ENCODE data around the gene FIS1. TPM values are rescaled to one million over a fixed set of nuclear protein-coding genes. Genes with fewer than 3 reads are reported as not detected.

FIS1 gene
- polyA plus RNA-seq, 1 donor from 2014 or later = 322 TPM

DNA sequence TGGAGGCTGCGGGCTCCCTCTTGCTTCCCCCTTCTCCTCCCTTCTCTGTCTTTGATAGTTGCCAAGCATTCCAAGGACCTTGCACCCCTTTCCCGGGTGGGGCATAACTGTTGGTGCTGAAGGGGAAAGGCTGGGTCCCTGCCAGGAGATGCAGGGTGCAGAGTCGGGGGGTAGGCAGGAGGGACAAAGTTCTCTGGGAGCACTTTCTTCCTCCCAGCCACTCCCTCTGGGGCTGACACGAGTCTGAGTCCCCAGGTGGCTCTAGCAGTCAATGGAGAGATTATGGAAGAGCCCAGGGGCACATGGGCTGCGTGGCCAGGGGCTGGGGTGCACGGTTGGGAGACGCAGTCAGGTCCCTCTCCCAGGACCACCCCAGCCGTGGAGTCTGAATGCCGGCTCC, 9.4 kb downstream of the FIS1 start:
- Histone ChIP-seq H3K27ac (ENCODE audit: low read length) (no peak overlapping the region), H4K20me1 (ENCODE audit: insufficient read depth) (no peaks in the 10 kb centered on the region), H3K27me3 (ENCODE audit: insufficient read depth, low read depth, low read length) (no peaks in the 10 kb centered on the region), H2AFZ (ENCODE audit: low read depth, low read length) (no peak overlapping the region), H3K79me2 (replicated peaks; ENCODE audit: insufficient read depth, low read length) (no peaks in the 10 kb centered on the region), H3K9me2 (ENCODE audit: insufficient read depth, low read length) (no peaks in the 10 kb centered on the region), H3K36me3 (ENCODE audit: insufficient read depth, low read length) (no peaks in the 10 kb centered on the region), H3K9ac (ENCODE audit: low read length) (no peak overlapping the region), H3K4me2 (ENCODE audit: low read length) (no peak overlapping the region), H3F3A (ENCODE audit: insufficient read depth, low read length, poor library complexity, severe bottlenecking) (no peaks in the 10 kb centered on the region), H3K9me3 (ENCODE audit: low read length) (no peaks in the 10 kb centered on the region), H3K4me3 (ENCODE audit: low read length) (no peak overlapping the region)
- no peak for TF ChIP-seq TAF1 (IDR thresholded peaks at IDR 0.05; ENCODE audit: low read depth)
- TF ChIP-seq, protein P1, sequence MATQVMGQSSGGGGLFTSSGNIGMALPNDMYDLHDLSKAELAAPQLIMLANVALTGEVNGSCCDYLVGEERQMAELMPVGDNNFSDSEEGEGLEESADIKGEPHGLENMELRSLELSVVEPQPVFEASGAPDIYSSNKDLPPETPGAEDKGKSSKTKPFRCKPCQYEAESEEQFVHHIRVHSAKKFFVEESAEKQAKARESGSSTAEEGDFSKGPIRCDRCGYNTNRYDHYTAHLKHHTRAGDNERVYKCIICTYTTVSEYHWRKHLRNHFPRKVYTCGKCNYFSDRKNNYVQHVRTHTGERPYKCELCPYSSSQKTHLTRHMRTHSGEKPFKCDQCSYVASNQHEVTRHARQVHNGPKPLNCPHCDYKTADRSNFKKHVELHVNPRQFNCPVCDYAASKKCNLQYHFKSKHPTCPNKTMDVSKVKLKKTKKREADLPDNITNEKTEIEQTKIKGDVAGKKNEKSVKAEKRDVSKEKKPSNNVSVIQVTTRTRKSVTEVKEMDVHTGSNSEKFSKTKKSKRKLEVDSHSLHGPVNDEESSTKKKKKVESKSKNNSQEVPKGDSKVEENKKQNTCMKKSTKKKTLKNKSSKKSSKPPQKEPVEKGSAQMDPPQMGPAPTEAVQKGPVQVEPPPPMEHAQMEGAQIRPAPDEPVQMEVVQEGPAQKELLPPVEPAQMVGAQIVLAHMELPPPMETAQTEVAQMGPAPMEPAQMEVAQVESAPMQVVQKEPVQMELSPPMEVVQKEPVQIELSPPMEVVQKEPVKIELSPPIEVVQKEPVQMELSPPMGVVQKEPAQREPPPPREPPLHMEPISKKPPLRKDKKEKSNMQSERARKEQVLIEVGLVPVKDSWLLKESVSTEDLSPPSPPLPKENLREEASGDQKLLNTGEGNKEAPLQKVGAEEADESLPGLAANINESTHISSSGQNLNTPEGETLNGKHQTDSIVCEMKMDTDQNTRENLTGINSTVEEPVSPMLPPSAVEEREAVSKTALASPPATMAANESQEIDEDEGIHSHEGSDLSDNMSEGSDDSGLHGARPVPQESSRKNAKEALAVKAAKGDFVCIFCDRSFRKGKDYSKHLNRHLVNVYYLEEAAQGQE (IDR thresholded peaks at IDR 0.05; ENCODE audit: borderline replicate concordance) = no peak
- no peak for TF ChIP-seq EZH2 (IDR thresholded peaks at IDR 0.05; ENCODE audit: borderline replicate concordance, insufficient read depth, low read length, poor library complexity, severe bottlenecking)
- TF ChIP-seq SMC3 (conservative IDR thresholded peaks at IDR 0.05; ENCODE audit: poor library complexity) = no peak
- TF ChIP-seq EP300 (conservative IDR thresholded peaks at IDR 0.05; ENCODE audit: poor library complexity, severe bottlenecking) = no peak
- TF ChIP-seq POLR2AphosphoS5 (IDR thresholded peaks at IDR 0.05) = no peak
- TF ChIP-seq RAD21 (conservative IDR thresholded peaks at IDR 0.05) = no peak
- TF ChIP-seq, protein P2, sequence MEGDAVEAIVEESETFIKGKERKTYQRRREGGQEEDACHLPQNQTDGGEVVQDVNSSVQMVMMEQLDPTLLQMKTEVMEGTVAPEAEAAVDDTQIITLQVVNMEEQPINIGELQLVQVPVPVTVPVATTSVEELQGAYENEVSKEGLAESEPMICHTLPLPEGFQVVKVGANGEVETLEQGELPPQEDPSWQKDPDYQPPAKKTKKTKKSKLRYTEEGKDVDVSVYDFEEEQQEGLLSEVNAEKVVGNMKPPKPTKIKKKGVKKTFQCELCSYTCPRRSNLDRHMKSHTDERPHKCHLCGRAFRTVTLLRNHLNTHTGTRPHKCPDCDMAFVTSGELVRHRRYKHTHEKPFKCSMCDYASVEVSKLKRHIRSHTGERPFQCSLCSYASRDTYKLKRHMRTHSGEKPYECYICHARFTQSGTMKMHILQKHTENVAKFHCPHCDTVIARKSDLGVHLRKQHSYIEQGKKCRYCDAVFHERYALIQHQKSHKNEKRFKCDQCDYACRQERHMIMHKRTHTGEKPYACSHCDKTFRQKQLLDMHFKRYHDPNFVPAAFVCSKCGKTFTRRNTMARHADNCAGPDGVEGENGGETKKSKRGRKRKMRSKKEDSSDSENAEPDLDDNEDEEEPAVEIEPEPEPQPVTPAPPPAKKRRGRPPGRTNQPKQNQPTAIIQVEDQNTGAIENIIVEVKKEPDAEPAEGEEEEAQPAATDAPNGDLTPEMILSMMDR (IDR thresholded peaks at IDR 0.05; ENCODE audit: poor library complexity, severe bottlenecking) = no peak
- no peak for TF ChIP-seq MXI1 (conservative IDR thresholded peaks at IDR 0.05; ENCODE audit: poor library complexity, severe bottlenecking)

DNA sequence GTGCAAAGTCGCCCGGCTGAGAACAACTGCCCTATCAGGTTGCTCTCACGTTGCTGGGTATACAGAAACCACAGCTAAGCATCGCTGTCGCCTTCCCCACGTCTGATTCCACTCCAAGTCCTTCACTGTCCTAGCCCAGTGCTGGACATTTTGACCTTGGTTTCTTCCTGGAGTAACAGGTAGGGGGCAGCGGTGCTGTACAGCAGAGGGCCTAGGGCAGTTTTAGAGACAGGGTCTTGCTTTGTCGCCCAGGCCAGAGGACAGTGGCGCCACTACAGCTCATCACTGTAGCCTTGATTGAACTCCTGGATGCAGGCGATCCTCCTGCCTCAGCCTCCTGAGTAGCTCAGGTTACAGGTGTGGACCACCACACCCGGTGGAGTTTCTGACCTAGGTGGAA, 9.8 kb downstream of the FIS1 start:
- Histone ChIP-seq H3F3A (ENCODE audit: insufficient read depth, low read length, poor library complexity, severe bottlenecking) (no peaks in the 10 kb centered on the region), H3K27me3 (ENCODE audit: insufficient read depth, low read depth, low read length) (no peaks in the 10 kb centered on the region), H3K4me3 (ENCODE audit: low read length) (no peak overlapping the region), H2AFZ (ENCODE audit: low read depth, low read length) (no peak overlapping the region), H3K9me3 (ENCODE audit: low read length) (no peaks in the 10 kb centered on the region), H3K27ac (ENCODE audit: low read length) (no peak overlapping the region), H3K4me2 (ENCODE audit: low read length) (no peak overlapping the region), H4K20me1 (ENCODE audit: insufficient read depth) (no peaks in the 10 kb centered on the region), H3K36me3 (ENCODE audit: insufficient read depth, low read length) (no peaks in the 10 kb centered on the region), H3K79me2 (replicated peaks; ENCODE audit: insufficient read depth, low read length) (no peaks in the 10 kb centered on the region), H3K9ac (ENCODE audit: low read length) (no peak overlapping the region), H3K9me2 (ENCODE audit: insufficient read depth, low read length) (no peaks in the 10 kb centered on the region)
- TF ChIP-seq EP300 (conservative IDR thresholded peaks at IDR 0.05; ENCODE audit: poor library complexity, severe bottlenecking) (no peak), POLR2AphosphoS5 (IDR thresholded peaks at IDR 0.05) (no peak), TAF1 (IDR thresholded peaks at IDR 0.05; ENCODE audit: low read depth) (no peak), SMC3 (conservative IDR thresholded peaks at IDR 0.05; ENCODE audit: poor library complexity) (no peak), RAD21 (conservative IDR thresholded peaks at IDR 0.05) (no peak)
- TF ChIP-seq, protein P2 (IDR thresholded peaks at IDR 0.05; ENCODE audit: poor library complexity, severe bottlenecking) = no peak
- TF ChIP-seq, protein P1 (IDR thresholded peaks at IDR 0.05; ENCODE audit: borderline replicate concordance) = no peak
